ENCODE data around the gene FBLN1.
"Not testable (repeated sequence)": the region's sequence is repeated elsewhere in the genome, so short reads cannot be mapped to it uniquely, and the experiment has no call there.

Gene FBLN1

GRCh38 chr22:45528046-45528445 lies 25.4 kb downstream of the FBLN1 start:
- no peak for DNase-seq (ENCODE audit: low read depth)

GRCh38 chr22:45529105-45529504 lies 26.4 kb downstream of the FBLN1 start:
- no peak for DNase-seq (ENCODE audit: low read depth)

- DNase-seq (ENCODE audit: low read depth) = peak; percentile 86
Observed at GRCh38 chr22:45529971-45530575, 27.4 kb downstream of the FBLN1 start.

GRCh38 chr22:45531441-45532234 lies 29.0 kb downstream of the FBLN1 start:
- no peak for DNase-seq (ENCODE audit: low read depth)

- no peak for DNase-seq (ENCODE audit: low read depth)
Observed at GRCh38 chr22:45532235-45532631, 29.6 kb downstream of the FBLN1 start.

- no peak for DNase-seq (ENCODE audit: low read depth)
Observed at GRCh38 chr22:45533703-45534102, 31.0 kb downstream of the FBLN1 start.

GRCh38 chr22:45534339-45535192 lies 31.9 kb downstream of the FBLN1 start:
- DNase-seq (ENCODE audit: low read depth) = peak; percentile 66

- no peak for DNase-seq (ENCODE audit: low read depth)
Observed at GRCh38 chr22:45535290-45535689, 32.6 kb downstream of the FBLN1 start.

- DNase-seq (ENCODE audit: low read depth) = not testable (repeated sequence)
Observed at GRCh38 chr22:45535835-45536234, 33.2 kb downstream of the FBLN1 start.

GRCh38 chr22:45537734-45538181 lies 35.1 kb downstream of the FBLN1 start:
- DNase-seq (ENCODE audit: low read depth) = peak; percentile 74

- DNase-seq (ENCODE audit: low read depth) = no peak
Observed at GRCh38 chr22:45538281-45538680, 35.6 kb downstream of the FBLN1 start.

- DNase-seq (ENCODE audit: low read depth) = no peak
Observed at GRCh38 chr22:45540122-45540521, 37.4 kb downstream of the FBLN1 start.

GRCh38 chr22:45541382-45541979 lies 38.8 kb downstream of the FBLN1 start:
- DNase-seq (ENCODE audit: low read depth) = no peak

GRCh38 chr22:45542001-45542520 lies 39.4 kb downstream of the FBLN1 start:
- no peak for DNase-seq (ENCODE audit: low read depth)

GRCh38 chr22:45542736-45543135 lies 40.1 kb downstream of the FBLN1 start:
- peak; percentile 19 for DNase-seq (ENCODE audit: low read depth)

- DNase-seq (ENCODE audit: low read depth) = no peak
Observed at GRCh38 chr22:45543243-45543642, 40.6 kb downstream of the FBLN1 start.

- peak; percentile 93 for DNase-seq (ENCODE audit: low read depth)
Observed at GRCh38 chr22:45544588-45545170, 42.0 kb downstream of the FBLN1 start.

GRCh38 chr22:45546333-45547015 lies 43.8 kb downstream of the FBLN1 start:
- DNase-seq (ENCODE audit: low read depth) = no peak

GRCh38 chr22:45547016-45547345 lies 44.3 kb downstream of the FBLN1 start:
- no peak for DNase-seq (ENCODE audit: low read depth)

- DNase-seq (ENCODE audit: low read depth) = no peak
Observed at GRCh38 chr22:45547731-45548130, 45.0 kb downstream of the FBLN1 start.

GRCh38 chr22:45548247-45548840 lies 45.7 kb downstream of the FBLN1 start:
- no peak for DNase-seq (ENCODE audit: low read depth)

Measured in amniotic epithelial cell (primary cell).